IPS-18a (cell line): Measurements from ENCODE around the gene UNC5C.

Source experiments
- H3K27ac ChIP-seq: one replicate; pipeline ENCODE4 v1.5.1; 2013; ENCODE audit warnings: low read length
- H3K27me3 ChIP-seq: one replicate; pipeline ENCODE4 v1.6.1; 2013; ENCODE audit warnings: mild to moderate bottlenecking, low read length; ENCODE audit not compliant: control insufficient read depth, insufficient read depth
- H3K36me3 ChIP-seq: one replicate; pipeline ENCODE4 v1.6.1; 2013; ENCODE audit warnings: low read depth, low read length; ENCODE audit not compliant: control insufficient read depth
- H3K4me1 ChIP-seq: one replicate; pipeline ENCODE4 v1.6.1; 2013; ENCODE audit warnings: low read depth, low read length; ENCODE audit not compliant: control insufficient read depth
- H3K4me3 ChIP-seq: one replicate; pipeline ENCODE4 v1.5.1; 2013; ENCODE audit warnings: low read length
- H3K9ac ChIP-seq: one replicate; pipeline ENCODE4 v1.6.1; 2013; ENCODE audit warnings: mild to moderate bottlenecking, low read length, moderate library complexity
- H3K9me3 ChIP-seq: one replicate; pipeline ENCODE4 v1.6.1; 2013; ENCODE audit warnings: low read depth, low read length; ENCODE audit not compliant: control insufficient read depth

Gene UNC5C

DNA sequence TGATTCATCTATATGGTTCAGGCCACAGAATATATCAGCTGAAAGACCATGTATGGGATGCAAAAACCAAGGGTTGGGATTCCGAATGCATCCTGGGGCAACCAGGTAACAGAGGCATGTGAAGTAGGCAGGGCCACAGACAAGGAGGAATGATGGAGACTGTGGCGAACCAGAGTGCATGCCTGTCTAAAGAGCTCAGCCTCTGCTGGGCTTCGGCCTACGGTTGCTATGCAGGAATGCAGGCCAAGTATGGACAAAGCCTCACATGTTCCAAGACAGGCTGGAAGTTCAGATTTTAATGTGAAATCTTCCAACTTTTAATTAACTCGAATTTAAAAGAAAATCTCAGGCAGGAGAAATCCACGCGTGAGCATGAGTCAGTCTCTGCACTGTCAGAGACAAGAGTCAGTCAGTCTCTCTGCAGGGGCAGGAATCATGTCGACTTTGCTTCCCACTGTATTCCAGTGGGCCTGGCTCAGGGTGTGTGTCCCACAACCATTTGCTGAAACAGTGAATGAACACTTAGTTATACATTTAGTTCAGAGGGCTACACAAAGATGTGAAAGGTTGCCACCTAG lies 344.4 kb downstream of the UNC5C start:
- Histone ChIP-seq H3K9ac (no peak overlapping the region), H3K27ac (no peak overlapping the region), H3K27me3 (no peaks in the 10 kb centered on the region), H3K4me3 (no peak overlapping the region), H3K4me1 (no peaks in the 10 kb centered on the region), H3K36me3 (no peaks in the 10 kb centered on the region), H3K9me3 (no peaks in the 10 kb centered on the region)

DNA sequence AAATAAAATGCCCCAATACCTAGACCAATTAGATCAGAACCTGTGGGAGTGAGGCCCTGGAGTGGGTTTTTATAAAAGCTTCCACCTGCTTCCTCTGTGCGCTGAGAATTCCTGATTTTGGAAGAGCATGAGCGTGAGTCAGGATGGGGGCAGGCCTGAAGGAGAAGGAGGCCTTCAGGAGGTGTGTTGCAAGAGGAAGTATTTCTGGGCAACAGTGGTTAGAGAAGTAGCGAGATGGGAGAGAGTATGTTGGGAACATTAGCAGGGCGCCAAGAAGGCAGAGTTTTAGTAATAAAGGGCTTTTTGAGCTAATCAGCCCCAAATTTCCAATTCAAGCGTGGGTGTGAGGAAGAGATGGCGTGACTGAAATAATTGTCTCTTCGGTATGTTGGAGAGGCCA lies 349.8 kb downstream of the UNC5C start:
- H3K4me1 ChIP-seq: no peaks in the 10 kb centered on the region
- no peak overlapping the region for H3K27ac ChIP-seq

DNA sequence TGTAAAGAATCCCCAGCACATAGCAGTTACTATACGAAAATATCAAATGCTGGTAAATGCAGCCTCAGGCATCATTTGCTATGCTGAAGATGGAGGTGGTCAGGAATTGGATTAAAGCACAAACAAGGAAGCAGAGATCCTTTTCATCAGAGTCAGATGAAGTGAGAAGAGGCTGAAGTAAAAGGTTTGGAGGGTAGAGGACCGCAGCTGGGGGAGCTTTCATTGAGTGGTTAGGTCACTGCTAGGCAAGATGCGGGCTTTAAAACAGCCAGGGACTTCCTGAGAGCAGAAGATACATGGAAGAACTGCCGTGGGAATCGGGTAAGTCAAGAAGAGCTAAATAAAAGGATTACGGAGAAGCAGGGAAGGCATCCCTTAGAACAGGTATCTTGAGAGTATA lies 351.4 kb downstream of the UNC5C start:
- no peaks in the 10 kb centered on the region for H3K9me3 ChIP-seq
- H3K27me3 ChIP-seq: no peaks in the 10 kb centered on the region
- no peak overlapping the region for H3K4me3 ChIP-seq
- no peak overlapping the region for H3K27ac ChIP-seq
- no peaks in the 10 kb centered on the region for H3K36me3 ChIP-seq
- H3K9ac ChIP-seq: no peak overlapping the region
- H3K4me1 ChIP-seq: no peaks in the 10 kb centered on the region

More for the DNA sequence above, 349.8 kb downstream of the UNC5C start:
- no peaks in the 10 kb centered on the region for H3K36me3 ChIP-seq
- H3K27me3 ChIP-seq: no peaks in the 10 kb centered on the region
- no peaks in the 10 kb centered on the region for H3K9me3 ChIP-seq
- no peak overlapping the region for H3K4me3 ChIP-seq
- no peak overlapping the region for H3K9ac ChIP-seq

DNA sequence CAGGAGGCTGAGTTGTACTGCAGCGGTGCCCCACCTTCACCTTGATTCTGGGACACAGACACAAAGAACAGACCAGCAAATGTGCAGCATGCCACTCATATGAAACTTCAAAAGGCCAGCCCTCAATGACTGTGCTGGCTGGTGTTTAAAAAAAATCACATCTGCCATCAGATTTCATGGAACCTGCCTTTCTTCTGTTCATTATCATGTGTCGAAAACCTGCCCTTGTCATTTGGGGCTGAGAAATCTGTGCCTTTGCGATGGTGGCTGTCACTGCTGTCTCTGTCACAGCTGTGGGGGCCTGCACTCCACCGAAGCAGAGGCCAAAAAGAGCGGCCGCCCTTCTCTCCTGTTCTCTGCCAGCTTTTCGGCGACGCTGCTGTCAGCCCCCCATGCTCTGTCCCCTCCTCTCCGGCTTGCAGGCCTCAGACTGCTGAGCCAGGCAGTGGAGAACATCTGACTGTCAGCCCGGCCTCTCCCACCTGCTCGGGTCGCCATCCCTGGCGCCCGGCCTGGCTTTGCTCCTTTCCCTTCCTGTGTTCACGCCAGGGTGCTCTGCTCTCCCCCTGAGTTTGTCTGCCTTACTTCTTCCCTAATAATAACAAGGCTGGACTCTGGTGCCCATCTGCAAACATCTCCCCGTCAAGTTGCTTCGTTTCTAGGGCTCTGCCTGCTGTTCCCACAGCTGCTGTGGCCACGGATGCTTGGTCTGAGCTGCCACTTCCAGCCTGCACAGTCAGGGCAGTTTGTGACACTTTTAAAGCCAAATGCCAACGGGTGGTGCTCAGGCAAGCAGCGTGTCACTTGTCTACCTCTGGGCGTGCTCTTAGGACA lies 355.2 kb downstream of the UNC5C start:
- H3K27ac ChIP-seq: no peak overlapping the region
- H3K4me3 ChIP-seq: no peak overlapping the region
- H3K36me3 ChIP-seq: no peaks in the 10 kb centered on the region
- no peaks in the 10 kb centered on the region for H3K9me3 ChIP-seq
- H3K9ac ChIP-seq: no peak overlapping the region
- H3K27me3 ChIP-seq: no peaks in the 10 kb centered on the region
- H3K4me1 ChIP-seq: peaks cover under 1% of the 10 kb centered on the region

DNA sequence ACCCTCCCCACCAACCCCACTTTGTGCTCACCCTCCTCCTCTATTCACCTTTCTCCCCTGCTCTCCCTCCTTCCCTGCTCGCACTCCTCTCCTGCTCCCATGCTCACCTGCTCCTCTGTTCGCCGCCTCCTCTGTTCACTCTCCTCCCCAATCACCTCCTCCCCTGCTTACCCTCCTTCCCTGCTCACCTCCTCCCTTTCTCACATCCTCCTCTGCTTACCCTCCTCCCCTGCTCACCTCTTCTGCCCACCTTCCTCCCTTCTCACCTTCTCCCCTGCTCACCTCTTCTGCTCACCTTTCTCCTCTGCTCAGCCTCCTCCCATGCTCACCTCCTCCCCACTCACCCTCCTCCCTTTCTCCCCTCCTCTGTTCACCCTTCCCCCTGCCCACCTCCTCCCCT lies 357.2 kb downstream of the UNC5C start:
- no peak overlapping the region for H3K4me3 ChIP-seq
- H3K4me1 ChIP-seq: peaks cover 2% of the 10 kb centered on the region
- no peak overlapping the region for H3K9ac ChIP-seq
- no peak overlapping the region for H3K27ac ChIP-seq
- H3K36me3 ChIP-seq: no peaks in the 10 kb centered on the region
- no peaks in the 10 kb centered on the region for H3K27me3 ChIP-seq
- no peaks in the 10 kb centered on the region for H3K9me3 ChIP-seq

DNA sequence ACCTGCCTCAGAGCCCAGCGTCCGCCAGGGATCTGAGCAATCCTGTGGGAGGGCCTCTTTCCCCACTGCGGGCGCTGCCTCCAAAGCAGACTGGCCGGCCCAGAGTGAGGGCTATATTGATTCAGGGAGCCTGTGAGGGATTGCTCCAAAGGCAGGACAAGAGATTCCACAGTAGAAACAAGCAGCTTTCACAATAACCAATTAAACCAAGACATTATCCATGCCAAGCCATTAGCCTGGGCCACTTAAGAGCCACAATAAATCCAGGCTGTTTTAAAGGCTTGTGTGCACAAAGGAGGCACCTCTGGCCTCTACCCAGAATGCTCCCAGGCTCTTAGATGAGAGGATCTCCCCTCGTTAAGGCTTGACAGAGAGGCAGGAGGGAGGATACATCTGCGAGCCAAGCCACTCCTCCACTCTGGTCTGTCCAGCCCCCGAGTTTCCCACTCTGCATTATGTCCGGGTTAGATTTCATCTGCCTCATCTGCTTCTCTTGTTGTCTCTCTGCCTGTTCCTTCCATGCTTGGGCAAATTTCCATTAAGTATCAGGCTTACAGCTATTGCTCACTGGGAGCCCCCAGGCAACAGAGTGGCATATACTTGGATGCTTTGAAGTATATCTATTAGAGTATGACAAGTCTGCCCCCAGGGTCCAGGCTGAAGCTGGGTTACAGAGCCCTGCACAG lies 357.9 kb downstream of the UNC5C start:
- no peak overlapping the region for H3K4me3 ChIP-seq
- no peaks in the 10 kb centered on the region for H3K36me3 ChIP-seq
- H3K27me3 ChIP-seq: no peaks in the 10 kb centered on the region
- H3K9ac ChIP-seq: no peak overlapping the region
- no peak overlapping the region for H3K27ac ChIP-seq
- H3K9me3 ChIP-seq: no peaks in the 10 kb centered on the region
- H3K4me1 ChIP-seq: peaks cover 2% of the 10 kb centered on the region

DNA sequence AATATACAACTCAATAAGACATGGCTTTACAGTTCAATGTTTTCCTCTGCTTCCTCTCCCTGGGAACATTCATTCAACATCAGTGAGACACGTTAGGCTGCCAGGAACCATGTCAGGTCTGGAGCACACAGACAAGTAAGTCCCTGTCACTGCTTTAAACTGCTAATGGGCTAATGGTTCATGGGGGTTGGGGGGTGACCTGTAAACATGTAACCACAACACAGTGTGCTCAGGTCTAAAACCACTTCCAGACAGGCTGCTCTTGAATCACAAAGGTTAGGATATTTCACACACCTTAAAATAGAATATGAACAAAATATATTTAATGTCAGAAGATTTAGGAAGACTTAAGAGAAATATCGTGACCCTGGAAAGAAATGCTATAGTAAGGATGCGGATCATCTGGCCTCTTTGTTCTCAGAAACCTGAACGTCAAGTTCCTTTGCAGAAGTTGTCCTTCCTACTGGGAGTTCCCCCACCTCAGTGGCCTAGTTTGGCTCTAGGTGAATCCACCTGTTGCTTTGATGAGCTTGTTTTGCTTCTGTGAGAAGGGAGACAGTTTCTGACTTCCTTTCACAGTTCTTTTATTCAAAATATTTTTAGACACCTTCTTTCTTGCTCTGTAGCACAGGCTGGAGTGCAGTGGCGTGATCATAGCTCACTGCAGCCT lies 359.9 kb downstream of the UNC5C start:
- Histone ChIP-seq H3K4me1 (peaks cover 2% of the 10 kb centered on the region), H3K27ac (no peak overlapping the region), H3K4me3 (no peak overlapping the region), H3K36me3 (no peaks in the 10 kb centered on the region), H3K27me3 (no peaks in the 10 kb centered on the region), H3K9ac (no peak overlapping the region), H3K9me3 (no peaks in the 10 kb centered on the region)

DNA sequence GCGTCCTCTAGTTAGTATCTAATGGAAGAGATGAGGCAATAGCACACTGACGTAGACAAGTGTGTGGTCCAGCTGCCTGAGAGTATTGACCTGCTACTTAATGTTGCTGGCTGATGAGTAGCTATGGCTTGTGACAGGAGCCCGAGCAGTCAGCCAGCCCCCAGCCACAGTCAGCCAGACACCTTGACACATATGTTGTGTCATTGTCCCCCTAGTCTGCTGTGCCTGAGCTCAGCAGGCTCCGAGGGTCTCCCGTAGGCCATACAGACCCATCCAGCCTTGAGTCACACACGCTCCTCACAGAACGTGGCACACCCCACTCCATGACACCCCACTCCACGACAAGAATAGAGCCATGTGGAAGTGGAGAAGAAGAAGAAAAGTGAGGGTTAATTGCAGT lies 362.1 kb downstream of the UNC5C start:
- no peak overlapping the region for H3K4me3 ChIP-seq

DNA sequence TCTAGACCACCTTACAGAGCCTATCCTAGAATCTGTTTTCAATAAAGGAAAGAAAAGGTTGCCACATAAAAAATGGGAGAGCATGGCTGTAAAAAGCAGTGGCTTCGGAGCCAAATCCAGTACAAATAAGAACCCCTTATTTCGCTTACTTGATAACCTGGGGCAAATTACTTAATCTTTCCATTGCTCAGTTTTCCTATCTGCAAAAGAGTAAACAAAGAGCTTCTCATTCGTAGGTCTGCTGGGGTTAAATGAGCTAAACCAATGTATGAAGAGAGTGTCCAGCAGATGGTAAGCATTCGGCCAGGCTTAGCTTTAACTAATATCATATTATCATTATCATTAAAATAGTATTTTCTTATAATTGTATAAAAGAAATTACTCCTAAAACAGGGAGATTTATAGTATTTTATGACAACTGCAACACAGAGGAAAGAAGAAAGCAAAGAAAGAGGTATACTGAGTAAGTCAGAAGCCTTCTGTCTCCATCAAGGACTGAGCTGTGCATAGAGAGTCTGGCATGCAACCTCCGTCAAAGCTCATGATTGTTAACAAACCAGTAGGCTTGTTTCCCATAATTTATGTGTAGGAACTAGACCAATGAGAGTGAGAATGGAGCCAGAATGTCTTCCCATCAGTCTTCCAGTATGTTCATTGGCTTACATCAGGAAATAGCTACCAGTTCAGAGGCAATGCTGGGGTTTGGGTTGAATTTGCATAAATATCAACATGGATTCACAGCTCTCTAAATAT lies 364.9 kb downstream of the UNC5C start:
- Histone ChIP-seq H3K27ac (no peak overlapping the region), H3K4me3 (no peak overlapping the region), H3K36me3 (no peaks in the 10 kb centered on the region), H3K4me1 (peaks cover 24% of the 10 kb centered on the region), H3K9ac (no peak overlapping the region), H3K27me3 (peaks cover 6% of the 10 kb centered on the region), H3K9me3 (no peaks in the 10 kb centered on the region)

More for the DNA sequence above, 362.1 kb downstream of the UNC5C start:
- peaks cover 5% of the 10 kb centered on the region for H3K27me3 ChIP-seq
- peaks cover 7% of the 10 kb centered on the region for H3K4me1 ChIP-seq
- H3K27ac ChIP-seq: no peak overlapping the region
- H3K36me3 ChIP-seq: no peaks in the 10 kb centered on the region
- no peaks in the 10 kb centered on the region for H3K9me3 ChIP-seq
- H3K9ac ChIP-seq: no peak overlapping the region

DNA sequence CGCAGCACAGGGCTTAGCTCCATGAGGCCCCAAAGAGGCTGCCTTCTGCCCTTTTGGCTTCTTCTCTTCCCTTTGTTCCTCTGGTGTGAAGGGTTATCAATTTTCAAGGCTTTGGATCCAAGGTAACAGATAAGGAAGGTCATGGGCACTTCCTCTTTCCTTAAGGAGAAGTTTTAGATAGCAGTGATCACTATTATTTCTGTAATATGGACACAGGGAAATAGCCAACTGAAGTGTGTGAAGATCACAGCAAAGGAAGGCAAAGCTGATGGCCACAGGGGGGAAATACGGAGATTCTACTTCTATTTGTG lies 366.8 kb downstream of the UNC5C start:
- H3K4me3 ChIP-seq: no peak overlapping the region
- no peaks in the 10 kb centered on the region for H3K9me3 ChIP-seq
- H3K27ac ChIP-seq: no peak overlapping the region
- H3K36me3 ChIP-seq: no peaks in the 10 kb centered on the region
- peaks cover 6% of the 10 kb centered on the region for H3K27me3 ChIP-seq
- H3K4me1 ChIP-seq: peaks cover 21% of the 10 kb centered on the region
- H3K9ac ChIP-seq: no peak overlapping the region
